ENCODE measurements around the gene RHOXF1. TPM values are rescaled to one million over a fixed set of nuclear protein-coding genes. Genes with fewer than 3 reads are reported as not detected.
"Not testable (repeated sequence)": the region's sequence is repeated elsewhere in the genome, so short reads cannot be mapped to it uniquely, and the experiment has no call there.

The RHOXF1 gene
- total RNA-seq, 4 donors from 2014 or later, result not detected

DNA sequence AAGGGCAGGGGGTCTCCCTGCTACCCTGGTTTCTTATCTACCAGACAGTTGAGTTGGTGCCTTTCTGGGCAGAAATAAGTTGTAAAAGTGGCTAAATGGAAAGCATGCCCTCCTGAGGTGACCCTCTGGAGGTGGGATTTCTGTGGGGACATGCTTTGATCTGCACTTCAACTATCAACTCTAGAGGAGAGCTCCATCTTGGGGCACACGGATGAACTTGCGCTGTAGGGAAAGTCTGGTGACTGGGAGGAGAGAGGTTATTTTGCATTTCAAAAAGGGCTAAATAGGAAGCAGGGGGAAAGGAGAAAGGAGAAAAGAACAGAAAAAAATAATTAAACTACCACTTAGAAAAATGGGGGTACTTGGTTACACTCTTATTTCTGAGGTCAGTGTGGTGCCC is 25.5 kb downstream of the RHOXF1 start:
- Histone ChIP-seq H3K36me3 (no peaks in the 10 kb centered on the region), H3K27me3 (no peaks in the 10 kb centered on the region), H3K9me3 (no peaks in the 10 kb centered on the region), H3K27ac (no peak overlapping the region), H3K4me3 (replicated peaks in 1 of 3) (no peak overlapping the region), H3K4me1 (no peaks in the 10 kb centered on the region)
- intact Hi-C loops (cut with DNase I), result no loop called here
- TF ChIP-seq POLR2A (IDR thresholded peaks at IDR 0.05), result no peak
- TF ChIP-seq, protein P1, sequence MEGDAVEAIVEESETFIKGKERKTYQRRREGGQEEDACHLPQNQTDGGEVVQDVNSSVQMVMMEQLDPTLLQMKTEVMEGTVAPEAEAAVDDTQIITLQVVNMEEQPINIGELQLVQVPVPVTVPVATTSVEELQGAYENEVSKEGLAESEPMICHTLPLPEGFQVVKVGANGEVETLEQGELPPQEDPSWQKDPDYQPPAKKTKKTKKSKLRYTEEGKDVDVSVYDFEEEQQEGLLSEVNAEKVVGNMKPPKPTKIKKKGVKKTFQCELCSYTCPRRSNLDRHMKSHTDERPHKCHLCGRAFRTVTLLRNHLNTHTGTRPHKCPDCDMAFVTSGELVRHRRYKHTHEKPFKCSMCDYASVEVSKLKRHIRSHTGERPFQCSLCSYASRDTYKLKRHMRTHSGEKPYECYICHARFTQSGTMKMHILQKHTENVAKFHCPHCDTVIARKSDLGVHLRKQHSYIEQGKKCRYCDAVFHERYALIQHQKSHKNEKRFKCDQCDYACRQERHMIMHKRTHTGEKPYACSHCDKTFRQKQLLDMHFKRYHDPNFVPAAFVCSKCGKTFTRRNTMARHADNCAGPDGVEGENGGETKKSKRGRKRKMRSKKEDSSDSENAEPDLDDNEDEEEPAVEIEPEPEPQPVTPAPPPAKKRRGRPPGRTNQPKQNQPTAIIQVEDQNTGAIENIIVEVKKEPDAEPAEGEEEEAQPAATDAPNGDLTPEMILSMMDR (IDR thresholded peaks at IDR 0.05), result no peak
- no peak for DNase-seq
- WGBS, 2 donors, result 58 to 81% methylated on average over 2 of the region's 2 CpGs

DNA sequence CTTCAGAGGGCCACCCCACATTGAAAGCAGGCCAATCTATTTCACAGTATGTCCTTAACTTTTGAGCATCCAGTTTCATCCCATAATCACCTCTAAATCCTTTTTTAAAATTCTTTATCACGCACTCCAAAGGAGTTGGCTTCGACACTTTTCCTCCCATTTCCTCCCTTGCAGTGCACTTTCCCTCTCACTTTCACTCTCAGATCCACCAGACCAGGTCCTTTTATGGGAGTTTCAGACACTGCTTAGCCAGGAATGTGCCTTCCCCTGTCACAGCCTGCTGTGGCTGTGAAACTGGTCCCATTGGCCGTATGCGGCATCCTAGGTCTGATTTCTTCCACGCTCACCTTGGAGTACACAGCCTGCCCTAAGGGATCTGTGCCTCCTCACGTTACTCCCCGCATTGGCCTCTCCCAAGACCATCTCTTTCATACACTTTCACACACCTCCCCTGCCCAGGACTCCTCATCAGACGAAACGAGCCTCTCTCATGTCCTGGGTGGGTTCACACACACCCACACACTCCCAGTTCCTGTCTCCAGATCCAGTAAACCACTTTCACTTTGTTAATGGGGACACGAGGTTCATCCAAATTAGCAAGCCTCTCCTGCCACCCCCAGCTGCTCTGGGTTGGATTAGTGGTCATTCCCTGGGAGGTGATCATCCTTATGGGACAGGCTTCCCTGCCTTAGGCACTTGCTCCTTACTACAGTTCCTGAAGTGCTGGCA is 28.3 kb downstream of the RHOXF1 start:
- DNase-seq, result no peak
- Histone ChIP-seq H3K36me3 (no peaks in the 10 kb centered on the region), H3K27me3 (no peaks in the 10 kb centered on the region), H3K4me3 (replicated peaks in 1 of 3) (no peak overlapping the region), H3K9me3 (no peaks in the 10 kb centered on the region), H3K27ac (no peak overlapping the region), H3K4me1 (no peaks in the 10 kb centered on the region)
- intact Hi-C loops (cut with DNase I), result no loop called here
- no peak for TF ChIP-seq POLR2A (IDR thresholded peaks at IDR 0.05)
- TF ChIP-seq, protein P1 (IDR thresholded peaks at IDR 0.05), result no peak
- WGBS, 2 donors, result 74 to 77% methylated on average over 10 of the region's 10 CpGs

DNA sequence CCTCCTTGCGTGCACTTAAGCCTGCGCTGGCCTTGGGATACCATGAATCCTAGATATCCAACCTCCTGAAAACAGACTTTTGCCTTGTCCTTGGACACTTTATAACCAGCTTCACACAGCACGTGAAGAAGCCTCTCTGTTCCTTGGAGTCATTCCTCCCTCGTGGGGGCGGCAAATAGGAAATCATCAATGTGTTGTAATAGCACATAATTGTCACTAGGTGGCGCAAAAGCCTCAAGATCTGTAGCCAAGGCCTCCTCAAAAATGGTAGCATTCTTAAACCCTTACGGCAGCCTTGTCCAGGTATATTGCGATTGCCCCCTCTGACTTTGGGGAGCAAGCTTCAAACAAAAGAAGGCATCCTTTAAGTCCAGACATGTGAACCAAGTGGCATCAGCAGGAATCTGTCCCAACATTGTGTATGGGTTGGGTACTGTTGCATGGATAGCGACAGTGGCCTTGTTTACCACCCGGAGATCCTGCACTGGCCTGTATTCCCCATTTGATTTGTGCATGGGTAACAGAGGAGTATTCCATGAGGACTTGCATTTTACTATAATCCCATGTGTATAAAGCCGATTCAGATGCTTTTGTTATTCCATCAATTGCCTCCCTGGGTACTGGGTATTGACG is 30.0 kb downstream of the RHOXF1 start:
- H3K27ac ChIP-seq; H3K27me3 ChIP-seq; DNase-seq; H3K4me1 ChIP-seq; H3K9me3 ChIP-seq; H3K4me3 ChIP-seq (replicated peaks in 1 of 3); intact Hi-C loops (cut with DNase I); H3K36me3 ChIP-seq: not testable (repeated sequence)
- WGBS, 2 donors, result no CpG with 5 or more reads among the region's 12 CpGs

DNA sequence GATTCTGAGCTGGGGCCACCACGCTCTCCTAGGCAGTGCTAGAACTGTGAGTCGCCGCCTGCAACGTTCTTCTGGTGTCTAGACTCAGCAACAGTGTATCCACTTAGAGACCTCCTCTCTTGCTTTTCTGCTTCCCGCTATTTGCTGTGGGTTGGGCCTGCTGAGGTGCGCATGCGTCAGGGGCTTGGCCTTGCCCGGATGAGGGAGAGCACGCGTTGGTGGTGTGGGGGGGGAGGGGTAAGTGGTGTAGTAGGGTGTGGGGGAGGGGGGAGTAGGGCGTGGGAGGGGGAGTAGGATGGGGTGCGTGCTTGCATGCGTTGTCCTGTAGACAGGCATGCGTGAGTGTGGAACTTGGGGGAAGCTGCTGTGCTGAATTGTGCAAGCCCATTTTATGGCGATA is 38.1 kb downstream of the RHOXF1 start, which contains the start of gene RHOXF2B:
RHOXF2B (minus strand) TSS at position 101 of the 400 bp plus-strand sequence. CDS start 138 bp downstream, outside the sequence.
- DNase-seq; H3K4me3 ChIP-seq (replicated peaks in 1 of 3); intact Hi-C loops (cut with DNase I); H3K4me1 ChIP-seq; H3K27ac ChIP-seq; H3K9me3 ChIP-seq; H3K27me3 ChIP-seq; H3K36me3 ChIP-seq: not testable (repeated sequence)
- WGBS, 2 donors, result no CpG with 5 or more reads among the region's 15 CpGs

DNA sequence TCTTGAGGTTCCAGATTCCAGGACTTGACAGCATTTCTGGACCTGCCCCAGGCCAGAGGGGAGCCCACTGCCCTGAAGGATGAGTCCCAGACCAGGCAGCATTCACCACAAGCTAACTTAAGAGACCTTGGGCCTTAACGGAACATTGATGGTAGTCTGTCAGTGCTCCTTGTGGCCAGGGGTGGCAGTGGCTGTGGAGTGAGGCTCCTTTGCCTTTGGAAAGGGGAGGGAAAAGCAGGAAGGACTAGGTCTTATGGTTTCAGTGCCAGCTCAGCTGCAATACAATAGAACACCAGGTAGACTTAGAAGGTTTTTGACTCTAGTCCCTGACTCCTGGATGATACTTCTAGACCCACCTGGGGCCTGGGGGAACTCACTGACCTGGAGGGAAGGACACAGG is 49.5 kb downstream of the RHOXF1 start:
- H3K9me3 ChIP-seq; DNase-seq; H3K27ac ChIP-seq; H3K36me3 ChIP-seq; H3K4me3 ChIP-seq (replicated peaks in 1 of 3); intact Hi-C loops (cut with DNase I); H3K4me1 ChIP-seq; H3K27me3 ChIP-seq: not testable (repeated sequence)
- no CpG with 5 or more reads among the region's 1 CpG for WGBS, 2 donors

Other genes with a start within 250 kb of the RHOXF1 start
- 10 to 100 TPM; 10.1 to 18.0 (median 14.9) TPM for gene RNF113A, start 244.2 kb downstream of the RHOXF1 start, total RNA-seq
- gene NDUFA1, start 244.1 kb downstream of the RHOXF1 start, total RNA-seq, result 10 to 100 TPM; 36.2 to 80.0 (median 66.6) TPM
- gene AKAP14, start 220.0 kb downstream of the RHOXF1 start, total RNA-seq, result not detected
- 10 to 100 TPM in 1 of 4 donors, 1 to 10 TPM in 3; 5.9 to 13.7 (median 8.1) TPM for gene NKAP, start 172.2 kb downstream of the RHOXF1 start, total RNA-seq
- under 1 TPM in 1 of 4 donors, not detected in 3; 0.13 TPM for gene RHOXF2B, start 38.2 kb downstream of the RHOXF1 start, total RNA-seq
- not detected for gene RHOXF2, start 42.7 kb upstream of the RHOXF1 start, total RNA-seq
- gene ZBTB33, start 134.9 kb upstream of the RHOXF1 start, total RNA-seq, result 10 to 100 TPM; 18.4 to 23.5 (median 20.8) TPM
- gene TMEM255A, start 195.5 kb upstream of the RHOXF1 start, total RNA-seq, result 1 to 10 TPM in 1 of 4 donors, under 1 TPM in 2, not detected in 1; 0.20 to 2.9 (median 0.67) TPM
- under 1 TPM in 1 of 4 donors, not detected in 3; 0.11 TPM for gene ATP1B4, start 246.2 kb upstream of the RHOXF1 start, total RNA-seq